ENCODE data around the gene CD93.

The CD93 gene

GRCh38 chr20:23086056-23086566 is at the start of gene CD93:
CD93 (minus strand) TSS chr20:23086324; CDS start chr20:23086192, 132 bp downstream.
- peak in 1 of 3 experiments; percentile 2 for DNase-seq (ENCODE audit: low read depth in 2 of 3, low spot score in 2 of 3)

- DNase-seq (ENCODE audit: low read depth in 2 of 3, low spot score in 2 of 3) = no peak
These were observed 47.5 kb upstream of the CD93 start for GRCh38 chr20:23133560-23133998.

- no peak for DNase-seq (ENCODE audit: low read depth in 2 of 3, low spot score in 2 of 3)
These were observed 46.9 kb upstream of the CD93 start for GRCh38 chr20:23132930-23133559.

- no peak for DNase-seq (ENCODE audit: low read depth in 2 of 3, low spot score in 2 of 3)
These were observed 46.3 kb upstream of the CD93 start for GRCh38 chr20:23132293-23132929.

GRCh38 chr20:23131766-23132165 is 45.6 kb upstream of the CD93 start:
- no peak for DNase-seq (ENCODE audit: low read depth in 2 of 3, low spot score in 2 of 3)

- DNase-seq (ENCODE audit: low read depth in 2 of 3, low spot score in 2 of 3) = no peak
These were observed 44.6 kb upstream of the CD93 start for GRCh38 chr20:23130622-23131140.

- no peak for DNase-seq (ENCODE audit: low read depth in 2 of 3, low spot score in 2 of 3)
These were observed 43.9 kb upstream of the CD93 start for GRCh38 chr20:23129891-23130621.

GRCh38 chr20:23129266-23129665 is 43.1 kb upstream of the CD93 start:
- DNase-seq (ENCODE audit: low read depth in 2 of 3, low spot score in 2 of 3) = no peak

GRCh38 chr20:23128461-23129125 is 42.5 kb upstream of the CD93 start:
- no peak for DNase-seq (ENCODE audit: low read depth in 2 of 3, low spot score in 2 of 3)

- no peak for DNase-seq (ENCODE audit: low read depth in 2 of 3, low spot score in 2 of 3)
These were observed 41.6 kb upstream of the CD93 start for GRCh38 chr20:23127506-23128279.

- no peak for DNase-seq (ENCODE audit: low read depth in 2 of 3, low spot score in 2 of 3)
These were observed 40.3 kb upstream of the CD93 start for GRCh38 chr20:23126281-23127061.

GRCh38 chr20:23125625-23126191 is 39.6 kb upstream of the CD93 start:
- DNase-seq (ENCODE audit: low read depth in 2 of 3, low spot score in 2 of 3) = no peak

GRCh38 chr20:23125159-23125558 is 39.0 kb upstream of the CD93 start:
- no peak for DNase-seq (ENCODE audit: low read depth in 2 of 3, low spot score in 2 of 3)

GRCh38 chr20:23123886-23124285 is 37.8 kb upstream of the CD93 start:
- no peak for DNase-seq (ENCODE audit: low read depth in 2 of 3, low spot score in 2 of 3)

- no peak for DNase-seq (ENCODE audit: low read depth in 2 of 3, low spot score in 2 of 3)
These were observed 36.9 kb upstream of the CD93 start for GRCh38 chr20:23122796-23123655.

- DNase-seq (ENCODE audit: low read depth in 2 of 3, low spot score in 2 of 3) = no peak
These were observed 36.2 kb upstream of the CD93 start for GRCh38 chr20:23122321-23122720.

GRCh38 chr20:23121751-23122320 is 35.7 kb upstream of the CD93 start:
- no peak for DNase-seq (ENCODE audit: low read depth in 2 of 3, low spot score in 2 of 3)

Data from activated CD8-positive, alpha-beta memory T cell treated with anti-CD3 and anti-CD28 coated beads for 48 hours (primary cell).